GM19468 (cell line): ENCODE data around the gene FCER1G.
"Not testable (repeated sequence)": the region's sequence is repeated elsewhere in the genome, so short reads cannot be mapped to it uniquely, and the experiment has no call there.

Experiments
- ATAC-seq: cut with Tn5 transposase; IDR thresholded peaks from one replicate; pipeline ENCODE4 v1.9.1; 2021; ENCODE audit warnings: mild to moderate bottlenecking, moderate library complexity, moderate number of reproducible peaks; ENCODE audit not compliant: unreplicated experiment; ENCODE audit errors: extremely low read depth

FCER1G gene

GRCh38 chr1:161201836-161202712, 13.0 kb upstream of the FCER1G start, which contains the start of gene NDUFS2:
Gene NDUFS2 (plus strand): TSS chr1:161202367. CDS start chr1:161202386, 19 bp downstream.
- peak; percentile 86 for ATAC-seq

GRCh38 chr1:161206411-161207140, 8.5 kb upstream of the FCER1G start:
- no peak for ATAC-seq

- ATAC-seq = no peak
Measured at GRCh38 chr1:161207173-161207572, 7.9 kb upstream of the FCER1G start.

- no peak for ATAC-seq
Measured at GRCh38 chr1:161209790-161210409, 5.2 kb upstream of the FCER1G start.

GRCh38 chr1:161214369-161214768, 726 bp upstream of the FCER1G start:
- ATAC-seq = no peak

- peak; percentile 36 for ATAC-seq
Measured at GRCh38 chr1:161216945-161217712, 2.0 kb downstream of the FCER1G start.

- no peak for ATAC-seq
Measured at GRCh38 chr1:161217831-161218230, 2.7 kb downstream of the FCER1G start.

GRCh38 chr1:161218301-161219077, 3.4 kb downstream of the FCER1G start:
- no peak for ATAC-seq

- ATAC-seq = no peak
Measured at GRCh38 chr1:161219078-161219892, 4.2 kb downstream of the FCER1G start.

GRCh38 chr1:161220002-161220401, 4.9 kb downstream of the FCER1G start:
- ATAC-seq = no peak

GRCh38 chr1:161222175-161223019, 7.3 kb downstream of the FCER1G start:
- ATAC-seq = no peak

GRCh38 chr1:161223805-161224694, 9.0 kb downstream of the FCER1G start:
- ATAC-seq = no peak

GRCh38 chr1:161224695-161225087, 9.6 kb downstream of the FCER1G start:
- not testable (repeated sequence) for ATAC-seq

GRCh38 chr1:161225178-161225533, 10.1 kb downstream of the FCER1G start:
- no peak for ATAC-seq

GRCh38 chr1:161225534-161226319, 10.6 kb downstream of the FCER1G start, which contains the start of gene TOMM40L:
Gene TOMM40L (plus strand): TSS chr1:161226060. CDS start chr1:161226490, 430 bp downstream.
- peak; percentile 88 for ATAC-seq

- ATAC-seq = no peak
Measured at GRCh38 chr1:161226320-161226711, 11.2 kb downstream of the FCER1G start.
